A549 (cell line): ENCODE measurements around the gene HACE1. TPM values are rescaled to one million over a fixed set of nuclear protein-coding genes. Genes with fewer than 3 reads are reported as not detected.
"Not testable (repeated sequence)": the region's sequence is repeated elsewhere in the genome, so short reads cannot be mapped to it uniquely, and the experiment has no call there.

ENCODE experiments used
- ATAC-seq, 2 experiments: fragments of 200-7000 bp in 1 of 2; fragments of >200 bp in 1 of 2; cut with Nextera tagmentation in 1 of 2; cut with Tn5 transposase in 1 of 2; 3 replicates each; pipeline versions ENCODE4 v1.8.0 to v1.9.1; 2018 to 2020; ENCODE audit warnings: mild to moderate bottlenecking in 1 of 2, moderate library complexity in 1 of 2
- CTCF ChIA-PET: fragments of 300-600 bp; sonication (Branson Sonifier 250); formaldehyde crosslinking; extraction: SDS; loops from one replicate; lab custom pipeline; 2021; ENCODE audit warnings: antibody characterized with exemption, inconsistent platforms; lab: Yijun Ruan, JAX
- POLR2A ChIA-PET: fragments of 350-600 bp; formaldehyde crosslinking; extraction: SDS; loops from one replicate; lab custom pipeline; 2021; ENCODE audit warnings: antibody characterized with exemption, inconsistent platforms; lab: Yijun Ruan, JAX
- DNase-seq, 2 experiments: peaks; one replicate each; pipeline versions ENCODE4 v3.0.0 to v3.0.0-alpha.2; 2011 to 2016; ENCODE audit warnings: low read depth in 1 of 2, low spot score in 1 of 2
- FAIRE-seq: peaks from 2 replicates; lab custom pipeline; 2011; peaks lifted over from hg19 to GRCh38; lab: Jason Lieb, UNC
- H3K27ac ChIP-seq, 2 experiments: fragments of >200 bp; sonication (Bioruptor Twin); formaldehyde crosslinking; 3 replicates each; pipeline ENCODE4 v1.5.1; 2016 to 2017
- H3K4me1 ChIP-seq: fragments of >200 bp; sonication (Bioruptor Twin); formaldehyde crosslinking; 3 replicates; pipeline ENCODE4 v1.6.1; 2016
- H3K4me2 ChIP-seq: fragments of >200 bp; sonication (Bioruptor Twin); formaldehyde crosslinking; 3 replicates; pipeline ENCODE4 v1.6.1; 2016
- H3K4me3 ChIP-seq: fragments of >200 bp; sonication (Bioruptor Twin); formaldehyde crosslinking; 3 replicates; pipeline ENCODE4 v1.5.1; 2016
- H3K9me3 ChIP-seq: fragments of >200 bp; sonication (Bioruptor Twin); formaldehyde crosslinking; 3 replicates; pipeline ENCODE4 v1.6.1; 2016
- BHLHE40 ChIP-seq: IDR thresholded peaks from 2 replicates; pipeline ENCODE4 v1.6.1; 2012; ENCODE audit warnings: low read depth, low read length, inconsistent platforms
- CBX2 ChIP-seq: fragments of 200-600 bp; sonication (generic); IDR thresholded peaks from 2 replicates; pipeline ENCODE4 v1.6.1; 2016; ENCODE audit warnings: low read depth, mild to moderate bottlenecking, borderline replicate concordance
- CBX8 ChIP-seq: fragments of 200-600 bp; sonication (generic); IDR thresholded peaks from 2 replicates; pipeline ENCODE4 v1.6.1; 2016
- CHD2 ChIP-seq: fragments of 150-350 bp; IDR thresholded peaks from 2 replicates; pipeline ENCODE4 v1.6.1; 2014; ENCODE audit warnings: low read length; ENCODE audit not compliant: partially characterized antibody
- CTCF ChIP-seq: fragments of >200 bp; sonication (Bioruptor Twin); formaldehyde crosslinking; IDR thresholded peaks from 3 replicates; pipeline ENCODE4 v1.5.1; 2016
- EHF ChIP-seq: fragments of 250-450 bp; sonication (Bioruptor Pico); IDR thresholded peaks from 2 replicates; pipeline ENCODE4 v1.5.0; 2020; ENCODE audit warnings: mild to moderate bottlenecking
- EHMT2 ChIP-seq: fragments of 200-600 bp; sonication (generic); IDR thresholded peaks from 2 replicates; pipeline ENCODE4 v1.6.1; 2016; ENCODE audit warnings: antibody characterized with exemption, low read depth, mild to moderate bottlenecking, moderate library complexity
- EP300 ChIP-seq, 2 experiments: fragments of >200 bp; sonication (Bioruptor Twin); formaldehyde crosslinking; IDR thresholded peaks; 2 replicates in 1 of 2; 3 replicates in 1 of 2; pipeline ENCODE4 v1.6.1; 2016 to 2017
- ESRRA ChIP-seq: fragments of 150-350 bp; IDR thresholded peaks from 2 replicates; pipeline ENCODE4 v1.6.1; 2014; ENCODE audit warnings: mild to moderate bottlenecking, low read length, borderline replicate concordance
- FOSB ChIP-seq: fragments of 250-450 bp; sonication (Bioruptor Pico); IDR thresholded peaks from 2 replicates; pipeline ENCODE4 v1.5.0; 2020; ENCODE audit warnings: mild to moderate bottlenecking, moderate library complexity
- FOXS1 ChIP-seq: fragments of 250-450 bp; sonication (Bioruptor Pico); IDR thresholded peaks from 2 replicates; pipeline ENCODE4 v1.5.0; 2020; ENCODE audit warnings: mild to moderate bottlenecking, moderate library complexity
- HDAC2 ChIP-seq: fragments of 200-600 bp; sonication (generic); IDR thresholded peaks from 2 replicates; pipeline ENCODE4 v1.6.1; 2016
- HEYL ChIP-seq: fragments of 250-450 bp; sonication (Bioruptor Pico); IDR thresholded peaks from 2 replicates; pipeline ENCODE4 v1.8.0; 2021; ENCODE audit warnings: mild to moderate bottlenecking, moderate library complexity
- HOXA7 ChIP-seq: fragments of 250-450 bp; sonication (Bioruptor Pico); IDR thresholded peaks from 2 replicates; pipeline ENCODE4 v1.5.0; 2020; ENCODE audit warnings: mild to moderate bottlenecking, moderate library complexity
- HOXB5 ChIP-seq: fragments of 250-450 bp; sonication (Bioruptor Pico); IDR thresholded peaks from 2 replicates; pipeline ENCODE4 v1.5.0; 2020; ENCODE audit warnings: mild to moderate bottlenecking, moderate library complexity
- JUNB ChIP-seq: fragments of >200 bp; sonication (Bioruptor Twin); formaldehyde crosslinking; IDR thresholded peaks from 2 replicates; pipeline ENCODE4 v1.6.1; 2016
- MAX ChIP-seq: IDR thresholded peaks from 2 replicates; pipeline ENCODE4 v1.6.1; 2012
- MAZ ChIP-seq: fragments of 150-350 bp; IDR thresholded peaks from 2 replicates; pipeline ENCODE4 v1.6.1; 2014; ENCODE audit warnings: antibody characterized with exemption, low read depth, low read length, borderline replicate concordance
- NFE2L2 ChIP-seq: fragments of 150-350 bp; conservative IDR thresholded peaks from 2 replicates; pipeline ENCODE4 v1.6.1; 2014; ENCODE audit warnings: low read length
- NPAS2 ChIP-seq: fragments of 250-450 bp; sonication (Bioruptor Pico); IDR thresholded peaks from 2 replicates; pipeline ENCODE4 v1.8.0; 2022; ENCODE audit warnings: mild to moderate bottlenecking, moderate library complexity, borderline replicate concordance
- NR3C1 ChIP-seq: fragments of >200 bp; sonication (Bioruptor Twin); formaldehyde crosslinking; IDR thresholded peaks from 3 replicates; pipeline ENCODE4 v1.6.1; 2017
- PHF8 ChIP-seq: fragments of 200-600 bp; sonication (generic); IDR thresholded peaks from 2 replicates; pipeline ENCODE4 v1.6.1; 2016; ENCODE audit warnings: low read depth, mild to moderate bottlenecking, antibody characterized with exemption, moderate library complexity, borderline replicate concordance
- POLR2AphosphoS2 ChIP-seq: conservative IDR thresholded peaks from 2 replicates; pipeline ENCODE4 v1.6.1; 2012; ENCODE audit warnings: low read length, improper control_type of control experiment, inconsistent platforms
- RAD21 ChIP-seq, 2 experiments: fragments of >200 bp in 1 of 2; sonication (Bioruptor Twin) in 1 of 2; formaldehyde crosslinking in 1 of 2; IDR thresholded peaks in 1 of 2; conservative IDR thresholded peaks in 1 of 2; 2 replicates in 1 of 2; 3 replicates in 1 of 2; pipeline ENCODE4 v1.6.1; 2012 to 2018; ENCODE audit warnings: inconsistent platforms in 1 of 2
- RCOR1 ChIP-seq: fragments of 150-350 bp; IDR thresholded peaks from 2 replicates; pipeline ENCODE4 v1.6.1; 2014; ENCODE audit warnings: antibody characterized with exemption, low read length, low read depth
- RNF2 ChIP-seq: fragments of 200-600 bp; sonication (generic); IDR thresholded peaks from 2 replicates; pipeline ENCODE4 v1.6.1; 2016; ENCODE audit warnings: low read depth, mild to moderate bottlenecking, antibody characterized with exemption, moderate library complexity, borderline replicate concordance
- TP53 ChIP-seq: fragments of 250-450 bp; sonication (Bioruptor Pico); IDR thresholded peaks from 2 replicates; pipeline ENCODE4 v1.5.0; 2021; ENCODE audit warnings: mild to moderate bottlenecking, moderate library complexity
- ZFP36 ChIP-seq: fragments of 450-650 bp; IDR thresholded peaks from 2 replicates; pipeline ENCODE4 v1.6.1; 2014; ENCODE audit warnings: borderline replicate concordance; ENCODE audit not compliant: partially characterized antibody
- ZNF302 ChIP-seq: fragments of 250-450 bp; sonication (Bioruptor Pico); IDR thresholded peaks from 2 replicates; pipeline ENCODE4 v1.9.0; 2021; ENCODE audit warnings: inconsistent platforms, mild to moderate bottlenecking, moderate library complexity
- WGBS: methylation state at CpG from one replicate; pipeline ENCODE4 v1.1.6; 2017; ENCODE audit errors: missing lambda C conversion rate; 5-methylcytosine and 5-hydroxymethylcytosine counted together
- polyA plus RNA-seq, 4 experiments: library from polyadenylated mRNA; depleted of rRNA in 3 of 4; stranded (reverse); fragments of >200 nt; fragmentation: RNase III in 1 of 4; extraction: RNeasy Plus Mini Kit Qiagen cat#74134 plus additional on column Dnase treatment in 1 of 4; gene quantifications; 2 replicates in 3 of 4; 3 replicates in 1 of 4; pipeline ENCODE4 v1.2.3, GENCODE V29; 2011 to 2017
- TF ChIP-seq, protein P1 (sequence below): IDR thresholded peaks from 2 replicates; pipeline ENCODE4 v1.6.1; 2012

HACE1 gene
- polyA plus RNA-seq, 2 of the 4 experiments (the other 2 are of a cell fraction), result 3.4 to 9.7 TPM

- CTCF ChIA-PET, result interaction anchor here (0.6 kb wide), 1 partner anchor 55 kb away, joined by 4 read pairs; no protein-coding TSS in a partner anchor
- Histone ChIP-seq H3K4me1 (no peaks in the 10 kb centered on the region), H3K4me3 (no peak overlapping the region), H3K27ac (no peak overlapping the region), H3K9me3 (no peaks in the 10 kb centered on the region), H3K4me2 (no peak overlapping the region)
- WGBS, result 78% methylated on average over 3 of the region's 3 CpGs
- no peak for ATAC-seq
- TF ChIP-seq CBX2 (no peak), EP300 (IDR thresholded peaks at IDR 0.05) (no peak), FOSB (CRISPR knock-in tag) (no peak), BHLHE40 (no peak), NR3C1 (no peak), NFE2L2 (no peak), FOXS1 (CRISPR knock-in tag) (no peak), CTCF (no peak), RCOR1 (no peak), RAD21 (conservative IDR thresholded peaks at IDR 0.05 in 1 of 2, IDR thresholded peaks at IDR 0.05 in 1 of 2) (no peak), ZNF302 (CRISPR knock-in tag) (no peak), RNF2 (no peak), TP53 (CRISPR knock-in tag) (no peak), CBX8 (no peak), EHF (CRISPR knock-in tag) (no peak)
- TF ChIP-seq, all 56 proteins: peak for 0
- DNase-seq (no peak), FAIRE-seq (no peak)
- POLR2A ChIA-PET, result no interaction called here
Observed at GRCh38 chr6:104809116-104809515, 50.6 kb downstream of the HACE1 start.

DNA sequence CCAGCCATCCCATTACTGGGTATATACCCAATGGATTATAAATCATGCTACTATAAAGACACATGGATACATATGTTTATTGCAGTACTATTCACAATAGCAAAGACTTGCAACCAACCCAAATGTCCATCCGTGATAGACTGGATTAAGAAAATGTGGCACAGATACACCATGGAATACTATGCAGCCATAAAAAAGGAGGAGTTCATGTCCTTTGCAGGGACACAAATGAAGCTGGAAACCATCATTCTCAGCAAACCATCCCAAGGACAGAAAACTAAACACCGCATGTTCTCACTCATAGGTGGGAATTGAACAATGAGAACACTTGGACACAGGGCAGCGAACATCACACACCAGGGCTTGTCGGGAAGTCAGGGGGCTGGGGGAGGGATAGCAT is 54.4 kb downstream of the HACE1 start:
- CTCF ChIA-PET, DNase-seq, H3K4me1 ChIP-seq, H3K27ac ChIP-seq, H3K4me2 ChIP-seq, FAIRE-seq, POLR2A ChIA-PET, ATAC-seq, H3K4me3 ChIP-seq, H3K9me3 ChIP-seq: not testable (repeated sequence)
- WGBS, result 96% methylated on average over 4 of the region's 4 CpGs

GRCh38 chr6:104799134-104799657 is 60.5 kb downstream of the HACE1 start:
- no peak overlapping the region for H3K4me3 ChIP-seq
- no peaks in the 10 kb centered on the region for H3K4me1 ChIP-seq
- ChIA-PET CTCF (no interaction called here), POLR2A (no interaction called here)
- no peak overlapping the region for H3K4me2 ChIP-seq
- no peak for ATAC-seq
- no peak for DNase-seq
- no peak overlapping the region for H3K27ac ChIP-seq
- FAIRE-seq, result no peak
- no peaks in the 10 kb centered on the region for H3K9me3 ChIP-seq
- TF ChIP-seq HOXB5, result no peak
- TF ChIP-seq POLR2AphosphoS2, result no peak
- no peak for TF ChIP-seq ZFP36
- no peak for TF ChIP-seq MAZ
- no peak for TF ChIP-seq EP300 (IDR thresholded peaks at IDR 0.05)
- TF ChIP-seq HOXA7 (CRISPR knock-in tag), result no peak
- no peak for TF ChIP-seq CBX2
- no peak for TF ChIP-seq FOXS1 (CRISPR knock-in tag)
- TF ChIP-seq RAD21 (conservative IDR thresholded peaks at IDR 0.05 in 1 of 2, IDR thresholded peaks at IDR 0.05 in 1 of 2), result no peak
- TF ChIP-seq CHD2, result no peak
- TF ChIP-seq MAX, result no peak
- no peak for TF ChIP-seq PHF8
- TF ChIP-seq, protein P1, sequence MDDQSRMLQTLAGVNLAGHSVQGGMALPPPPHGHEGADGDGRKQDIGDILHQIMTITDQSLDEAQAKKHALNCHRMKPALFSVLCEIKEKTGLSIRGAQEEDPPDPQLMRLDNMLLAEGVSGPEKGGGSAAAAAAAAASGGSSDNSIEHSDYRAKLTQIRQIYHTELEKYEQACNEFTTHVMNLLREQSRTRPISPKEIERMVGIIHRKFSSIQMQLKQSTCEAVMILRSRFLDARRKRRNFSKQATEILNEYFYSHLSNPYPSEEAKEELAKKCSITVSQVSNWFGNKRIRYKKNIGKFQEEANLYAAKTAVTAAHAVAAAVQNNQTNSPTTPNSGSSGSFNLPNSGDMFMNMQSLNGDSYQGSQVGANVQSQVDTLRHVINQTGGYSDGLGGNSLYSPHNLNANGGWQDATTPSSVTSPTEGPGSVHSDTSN, result no peak
- TF ChIP-seq HEYL (CRISPR knock-in tag), result no peak
- TF ChIP-seq NFE2L2, result no peak
- TF ChIP-seq HDAC2, result no peak
- TF ChIP-seq ESRRA, result no peak
- TF ChIP-seq EHMT2, result no peak
- no peak for TF ChIP-seq JUNB
- TF ChIP-seq NPAS2, result no peak
- 89% methylated on average over 3 of the region's 3 CpGs for WGBS
